ENCODE results near the gene RDH13.

- no peak for TF ChIP-seq POLR2A (IDR thresholded peaks at IDR 0.05)
- no peak for TF ChIP-seq CTCF (IDR thresholded peaks at IDR 0.05)
Measured at GRCh38 chr19:55101261-55101660, 38.3 kb upstream of the RDH13 start.

Measured in adrenal gland (tissue), 5 donors.